Right lobe of liver (tissue), 4 donors: ENCODE measurements around the gene MIA.

Source experiments
- POLR2A ChIP-seq: fragments of 450-650 bp; IDR thresholded peaks from one replicate; pipeline ENCODE4 v1.6.1; 2017; ENCODE audit warnings: antibody characterized with exemption, mild to moderate bottlenecking
- TF ChIP-seq, protein P1 (sequence below), 4 donors: fragments of 200-600 bp in 3 of 4; fragments of 450-650 bp in 1 of 4; IDR thresholded peaks; one replicate each; pipeline versions ENCODE4 v1.5.1 to v1.8.0; 2016 to 2022; ENCODE audit warnings: antibody characterized with exemption in 4 of 4, mild to moderate bottlenecking in 2 of 4
- donor health status: DM: no; HTN: no; CAD: no.
- donor health status: DM: no; HTN: no; CAD: no.
- donor health status: DM: no; HTN: yes; CAD: no.

GRCh38 chr19:40791349-40791748 is 16.0 kb downstream of the MIA start:
- no peak for TF ChIP-seq POLR2A
- TF ChIP-seq, protein P1, sequence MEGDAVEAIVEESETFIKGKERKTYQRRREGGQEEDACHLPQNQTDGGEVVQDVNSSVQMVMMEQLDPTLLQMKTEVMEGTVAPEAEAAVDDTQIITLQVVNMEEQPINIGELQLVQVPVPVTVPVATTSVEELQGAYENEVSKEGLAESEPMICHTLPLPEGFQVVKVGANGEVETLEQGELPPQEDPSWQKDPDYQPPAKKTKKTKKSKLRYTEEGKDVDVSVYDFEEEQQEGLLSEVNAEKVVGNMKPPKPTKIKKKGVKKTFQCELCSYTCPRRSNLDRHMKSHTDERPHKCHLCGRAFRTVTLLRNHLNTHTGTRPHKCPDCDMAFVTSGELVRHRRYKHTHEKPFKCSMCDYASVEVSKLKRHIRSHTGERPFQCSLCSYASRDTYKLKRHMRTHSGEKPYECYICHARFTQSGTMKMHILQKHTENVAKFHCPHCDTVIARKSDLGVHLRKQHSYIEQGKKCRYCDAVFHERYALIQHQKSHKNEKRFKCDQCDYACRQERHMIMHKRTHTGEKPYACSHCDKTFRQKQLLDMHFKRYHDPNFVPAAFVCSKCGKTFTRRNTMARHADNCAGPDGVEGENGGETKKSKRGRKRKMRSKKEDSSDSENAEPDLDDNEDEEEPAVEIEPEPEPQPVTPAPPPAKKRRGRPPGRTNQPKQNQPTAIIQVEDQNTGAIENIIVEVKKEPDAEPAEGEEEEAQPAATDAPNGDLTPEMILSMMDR (IDR thresholded peaks at IDR 0.05), result no peak
